DND-41 (cell line): ENCODE data around the gene HOXC6.

Experiments used
- CTCF ChIP-seq: IDR thresholded peaks from 2 replicates; pipeline ENCODE4 v1.5.1; 2012; ENCODE audit warnings: borderline replicate concordance, low read length, moderate library complexity, mild to moderate bottlenecking; ENCODE audit not compliant: poor library complexity, severe bottlenecking; ENCODE audit errors: extremely low read depth
- EZH2 ChIP-seq: IDR thresholded peaks from 3 replicates; pipeline ENCODE4 v1.6.1; 2012; ENCODE audit warnings: borderline replicate concordance, low read depth, mild to moderate bottlenecking, moderate library complexity, low read length, inconsistent platforms; ENCODE audit not compliant: severe bottlenecking

DNA sequence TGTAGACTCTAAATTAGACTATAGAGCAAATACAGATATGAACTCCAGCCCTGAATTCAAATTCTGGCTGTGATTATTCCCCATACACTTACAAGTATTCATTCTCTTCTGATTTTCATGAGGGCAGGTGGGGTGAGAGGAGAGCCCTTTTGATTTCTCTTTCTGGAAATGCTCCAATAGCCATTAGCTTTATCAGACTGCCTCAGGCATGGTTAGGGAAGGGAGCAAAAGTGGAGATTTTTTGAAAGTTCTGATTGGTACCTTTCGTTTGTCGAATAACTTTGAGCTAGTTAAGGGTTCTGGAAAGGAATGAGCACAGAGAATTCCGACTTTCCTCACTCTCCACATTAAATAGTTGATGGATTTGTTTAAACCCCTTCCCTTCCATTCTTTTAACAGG is 12.4 kb downstream of the HOXC6 start:
- no peak for TF ChIP-seq EZH2
- TF ChIP-seq CTCF: no peak
